Muscle of arm (tissue), 12 donors: Measurements from ENCODE around the gene FIG4. TPM values are rescaled to one million over a fixed set of nuclear protein-coding genes. Genes with fewer than 3 reads are reported as not detected.
"Not testable (repeated sequence)": the region's sequence is repeated elsewhere in the genome, so short reads cannot be mapped to it uniquely, and the experiment has no call there.

Source experiments
- DNase-seq: peaks from one replicate; pipeline ENCODE4 v3.0.0-alpha.2; 2013
- polyA plus RNA-seq, 12 donors: library from polyadenylated mRNA; unstranded; fragments of 120-200 nt; gene quantifications; one replicate each; pipeline ENCODE4 v1.2.1, GENCODE V29; 2013; ENCODE audit not compliant: insufficient read length in 12 of 12

Gene FIG4
- polyA plus RNA-seq, 12 donors, result 9.7 to 15.7 (median 12.3) TPM; not detected in 1

DNA sequence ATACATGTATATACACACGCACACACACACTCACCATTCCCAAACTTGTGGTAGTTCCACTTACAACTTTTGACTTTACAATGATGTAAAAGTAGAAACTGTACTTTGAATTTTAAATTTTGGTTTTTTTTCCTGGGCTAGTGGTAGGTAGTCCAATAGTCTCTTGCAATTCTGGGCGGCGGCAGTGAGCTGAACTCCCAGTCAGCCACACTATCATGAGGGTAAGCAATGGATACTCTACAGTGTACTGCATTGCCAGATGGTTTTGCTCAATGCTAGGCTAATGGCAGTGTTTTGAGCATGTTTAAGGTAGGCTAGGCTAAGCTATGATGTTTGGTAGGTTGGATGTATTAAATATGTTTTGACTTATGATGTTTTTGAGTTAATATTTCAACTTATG lies 150.8 kb downstream of the FIG4 start:
- no peak for DNase-seq

DNA sequence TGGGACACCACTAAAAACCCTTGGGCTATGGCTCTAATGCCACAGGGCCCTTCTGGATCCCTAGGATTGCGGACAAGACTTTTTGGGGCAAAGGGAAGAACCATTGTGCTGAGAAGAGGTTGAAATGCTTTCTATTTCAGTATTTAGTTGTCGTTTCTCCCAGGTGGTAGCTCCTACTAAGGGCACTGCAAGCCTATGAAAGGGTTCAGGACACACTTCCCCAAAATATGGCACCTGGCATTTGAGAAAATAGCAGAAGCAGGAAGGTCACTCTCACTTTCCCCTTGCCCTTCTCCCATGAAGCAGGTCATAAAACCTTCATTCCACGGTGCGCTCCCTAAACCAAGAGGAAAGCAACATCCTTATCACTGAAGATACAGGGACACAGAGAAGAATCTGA lies 161.6 kb downstream of the FIG4 start:
- no peak for DNase-seq

DNA sequence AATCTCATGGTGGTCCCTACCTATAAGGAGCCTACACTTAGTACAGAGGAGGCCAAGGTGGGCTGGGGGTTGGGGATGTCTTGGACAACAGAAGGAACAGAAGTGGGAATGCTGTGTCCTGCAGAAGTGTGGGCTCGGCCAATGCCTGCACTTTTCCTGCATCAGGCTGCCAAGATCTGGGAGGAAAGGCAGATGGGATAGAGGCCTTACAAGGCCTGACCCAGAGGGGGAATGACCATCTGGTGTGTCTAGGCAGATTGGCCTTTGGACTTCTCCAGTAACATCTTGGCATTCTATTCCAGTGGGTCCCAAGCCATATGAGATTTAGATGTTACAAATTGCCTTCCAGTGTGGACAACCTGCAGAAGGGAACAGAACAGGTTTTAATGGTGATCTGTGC lies 162.3 kb downstream of the FIG4 start:
- no peak for DNase-seq

DNA sequence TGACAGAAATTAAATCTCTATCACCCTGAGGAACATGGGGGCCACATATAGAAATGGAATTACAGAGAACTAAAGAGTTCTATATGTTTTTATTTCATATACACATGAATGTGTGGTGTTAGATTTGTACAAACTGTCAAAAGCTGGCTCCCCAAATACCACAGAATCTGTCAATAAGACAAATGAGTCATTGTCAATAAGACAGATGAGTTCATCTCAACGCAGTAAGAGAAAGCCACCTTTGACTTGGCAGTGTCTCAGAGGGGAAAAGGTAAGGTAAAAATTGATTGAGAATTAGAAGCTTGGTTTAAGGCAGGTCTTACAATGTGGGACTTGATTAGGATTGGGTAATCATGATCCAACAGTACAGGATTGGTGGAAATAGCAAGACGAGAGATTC lies 162.9 kb downstream of the FIG4 start:
- no peak for DNase-seq

DNA sequence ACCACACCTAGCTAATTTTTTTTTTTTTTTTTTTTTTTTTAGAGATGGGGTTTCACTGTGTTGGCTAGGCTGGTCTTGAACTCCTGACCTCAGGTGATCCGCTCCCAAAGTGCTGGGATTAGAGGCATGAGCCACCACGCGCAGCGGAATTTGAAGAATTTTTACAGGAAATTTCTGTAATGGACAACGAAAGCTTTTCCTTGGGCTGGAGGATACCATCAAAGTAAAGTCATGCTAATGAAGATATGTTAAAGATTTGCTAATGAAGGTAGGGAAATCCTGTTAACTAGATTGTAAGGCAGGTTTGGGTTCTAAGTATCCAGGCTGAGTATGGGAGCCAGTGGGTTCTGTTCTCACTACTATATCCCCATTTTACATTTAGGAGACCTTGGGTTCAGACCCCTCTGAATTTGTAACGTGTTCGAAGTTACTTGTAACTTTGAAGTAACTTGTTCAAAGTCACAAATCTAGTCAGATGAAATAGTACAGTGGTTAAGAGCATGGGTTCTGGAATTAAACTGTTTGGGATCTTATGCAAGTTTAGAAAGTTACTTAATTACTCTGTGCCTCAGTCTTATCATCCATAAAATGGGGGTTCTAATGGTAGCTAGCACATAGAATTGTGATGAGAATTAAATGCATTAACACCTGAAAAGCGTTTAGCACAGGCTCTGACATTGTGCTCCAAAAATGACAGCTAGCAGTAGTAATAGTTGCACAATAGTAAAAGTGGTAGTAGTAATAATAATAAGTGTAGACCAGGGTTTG lies 163.6 kb downstream of the FIG4 start:
- no peak for DNase-seq

DNA sequence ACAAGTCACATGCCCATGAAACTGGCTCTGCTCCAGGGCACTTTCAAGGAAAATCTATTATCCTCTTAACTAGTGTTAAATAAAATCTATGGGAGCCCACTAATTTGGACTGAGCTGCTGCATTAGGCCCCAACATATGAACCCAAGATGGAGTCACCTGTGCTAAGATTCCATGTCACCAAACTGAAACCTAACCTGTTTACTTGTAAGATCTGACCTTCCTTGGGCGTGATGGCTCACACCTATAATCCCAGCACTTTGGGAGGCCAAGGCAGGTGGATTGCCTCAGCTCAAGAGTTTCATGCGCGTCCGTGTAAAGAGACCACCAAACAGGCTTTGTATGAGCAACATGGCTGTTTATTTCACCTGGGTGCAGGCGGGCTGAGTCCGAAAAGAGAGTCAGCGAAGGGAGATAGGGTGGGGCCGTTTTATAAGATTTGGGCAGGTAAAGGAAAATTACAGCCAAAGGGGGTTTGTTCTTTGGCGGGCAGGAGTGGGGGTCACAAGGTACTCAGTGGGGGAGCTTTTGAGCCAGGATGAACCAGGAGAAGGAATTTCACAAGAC lies 164.5 kb downstream of the FIG4 start:
- DNase-seq, result not testable (repeated sequence)

DNA sequence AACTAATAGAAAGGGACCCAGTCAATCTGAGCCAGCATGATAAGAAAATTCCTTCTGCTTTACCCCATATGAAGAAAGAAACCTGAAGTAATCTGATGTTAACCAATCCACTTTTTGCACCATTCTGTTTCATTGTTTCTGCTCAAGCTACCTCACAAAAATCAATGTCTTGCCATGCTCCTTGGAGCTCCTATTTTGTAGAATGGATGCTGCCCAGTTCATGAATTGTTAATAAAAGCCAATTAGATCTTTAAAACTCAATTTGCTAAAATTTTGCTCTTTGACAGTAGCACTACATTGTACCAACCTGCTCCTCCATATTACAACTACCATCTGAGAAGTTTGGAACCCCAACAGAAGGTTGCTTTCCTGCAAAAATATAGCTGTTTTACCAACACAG lies 170.8 kb downstream of the FIG4 start:
- no peak for DNase-seq

DNA sequence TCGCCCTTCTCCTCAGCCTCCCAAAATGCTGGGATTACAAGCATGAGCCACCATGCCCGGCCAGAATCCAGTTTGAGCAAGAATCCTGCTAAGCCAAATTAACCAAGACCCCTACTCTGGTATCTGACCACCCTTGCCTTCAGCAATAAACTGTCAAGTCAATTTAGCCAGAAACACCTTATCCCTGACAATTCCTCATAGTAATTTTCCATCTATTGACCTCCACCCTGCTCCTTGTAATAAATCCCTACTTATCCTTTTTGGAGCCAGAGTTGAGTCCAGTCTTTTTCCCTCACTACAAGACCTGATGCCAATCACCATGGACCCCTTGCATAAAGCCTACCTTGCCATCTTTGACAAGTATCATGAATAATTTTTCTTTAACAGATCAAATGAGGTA lies 173.0 kb downstream of the FIG4 start:
- DNase-seq, result no peak

DNA sequence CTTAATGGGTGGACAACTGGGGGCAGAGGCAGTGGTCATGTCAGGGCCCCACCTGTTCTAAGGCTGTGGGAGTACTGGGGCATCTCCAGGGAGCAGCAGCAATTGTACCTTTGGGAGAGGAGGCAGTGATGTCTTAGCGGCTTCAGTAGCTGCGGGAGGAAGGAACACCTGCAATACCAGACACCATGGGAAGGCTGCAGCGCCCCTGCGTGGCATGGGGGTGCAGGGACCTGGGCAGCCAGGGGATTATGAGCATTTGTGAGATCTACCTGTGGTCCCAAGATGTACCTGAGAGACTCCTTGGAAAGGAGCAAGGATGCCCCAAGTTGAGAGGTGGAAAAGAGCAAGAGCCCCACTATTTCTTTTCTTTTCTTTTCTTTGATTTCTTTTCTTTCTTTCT lies 174.9 kb downstream of the FIG4 start:
- no peak for DNase-seq

DNA sequence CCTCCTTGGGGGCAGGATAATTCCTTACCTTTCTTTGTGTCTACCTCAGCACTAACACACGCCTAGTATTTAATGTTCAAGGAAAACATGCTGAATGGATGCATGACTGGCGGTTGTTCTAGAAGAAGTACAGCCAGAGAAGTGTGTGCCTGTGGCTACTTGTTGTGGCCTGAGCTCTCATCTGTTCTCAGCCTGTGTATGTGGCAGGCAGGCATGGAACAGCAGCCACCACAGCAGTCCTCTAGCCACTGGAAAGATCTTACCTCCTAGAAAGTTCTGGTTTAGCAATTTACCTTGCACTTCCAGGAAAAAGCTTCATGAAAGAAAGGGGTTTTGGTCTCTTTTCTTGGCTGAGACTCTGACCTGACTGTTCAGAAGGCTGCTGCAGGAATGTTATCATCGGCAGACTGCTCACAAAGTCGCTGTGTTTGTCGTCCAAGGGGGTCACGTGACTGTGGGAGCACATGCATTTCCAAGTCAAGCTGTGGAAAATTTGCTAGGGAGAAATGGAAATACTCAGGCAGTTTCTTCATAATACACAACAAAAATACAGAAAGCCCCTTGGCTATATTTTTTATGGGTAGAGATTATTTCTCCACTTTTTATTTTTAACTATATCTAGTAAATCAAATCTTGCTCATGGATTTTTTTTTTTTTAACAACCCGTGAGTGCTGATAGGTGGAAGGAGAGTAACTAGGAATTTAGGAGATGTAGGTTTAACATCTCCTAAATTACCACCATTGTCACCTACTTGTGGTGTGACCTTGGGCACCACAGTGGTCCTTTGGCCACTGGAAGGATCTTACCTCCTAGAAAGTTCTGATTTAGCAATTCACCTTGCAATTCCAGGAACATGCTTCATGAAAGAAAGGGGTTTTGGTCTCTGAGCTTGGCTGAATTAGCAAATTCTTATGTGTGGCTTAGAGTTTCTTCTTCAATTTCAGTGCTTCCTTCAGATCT lies 176.2 kb downstream of the FIG4 start:
- peak; percentile 83 for DNase-seq

DNA sequence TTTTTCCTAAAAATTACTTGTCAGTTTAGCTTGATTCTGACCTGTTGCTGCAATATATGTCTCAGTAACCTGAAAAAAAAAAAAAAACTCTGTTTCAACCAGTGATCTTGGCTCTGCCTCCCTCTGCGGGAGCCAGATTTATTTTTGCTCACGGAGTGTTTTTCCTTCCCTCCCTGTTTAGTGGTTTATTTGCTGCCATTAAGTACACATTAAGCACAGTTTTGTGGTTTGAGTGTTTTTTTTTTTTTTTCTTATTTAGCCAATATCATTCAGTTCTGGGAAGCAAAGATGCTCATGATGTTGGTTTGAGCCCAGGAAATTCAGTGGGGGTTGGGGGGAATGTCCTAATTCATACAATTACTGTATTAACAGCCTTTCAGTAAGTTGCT lies 176.9 kb downstream of the FIG4 start:
- peak; percentile 62 for DNase-seq

DNA sequence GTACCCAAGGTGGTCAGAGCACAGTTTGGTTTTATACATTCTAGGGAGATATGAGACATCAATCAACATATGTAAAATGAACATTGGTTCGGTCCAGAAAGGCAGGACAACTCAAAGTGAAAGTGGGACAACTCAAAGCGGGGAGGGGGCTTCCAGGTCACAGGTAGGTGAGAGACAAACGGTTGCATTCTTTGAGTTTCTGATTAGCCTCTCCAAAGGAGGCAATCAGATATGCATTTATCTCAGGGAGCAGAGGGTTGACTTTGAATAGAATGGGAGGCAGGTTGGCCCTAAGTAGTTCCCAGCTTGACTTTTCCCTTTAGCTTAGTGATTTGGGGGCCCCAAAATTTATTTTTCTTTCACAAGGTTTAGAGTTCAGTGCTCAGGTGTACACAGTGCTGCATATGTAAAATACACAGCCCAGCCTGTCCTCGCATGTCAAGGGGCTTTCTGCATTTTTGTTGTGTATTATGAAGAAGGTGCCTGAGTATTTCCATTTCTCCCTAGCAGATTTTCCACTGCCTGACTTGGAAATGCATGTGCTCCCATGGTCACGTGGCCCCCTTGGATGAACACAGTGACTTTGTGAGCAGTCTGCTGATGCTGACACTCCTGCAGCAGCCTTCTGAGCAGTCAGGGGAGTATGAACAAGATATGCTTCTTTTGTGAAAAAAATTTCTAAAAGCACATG lies 178.4 kb downstream of the FIG4 start:
- peak; percentile 79 for DNase-seq

DNA sequence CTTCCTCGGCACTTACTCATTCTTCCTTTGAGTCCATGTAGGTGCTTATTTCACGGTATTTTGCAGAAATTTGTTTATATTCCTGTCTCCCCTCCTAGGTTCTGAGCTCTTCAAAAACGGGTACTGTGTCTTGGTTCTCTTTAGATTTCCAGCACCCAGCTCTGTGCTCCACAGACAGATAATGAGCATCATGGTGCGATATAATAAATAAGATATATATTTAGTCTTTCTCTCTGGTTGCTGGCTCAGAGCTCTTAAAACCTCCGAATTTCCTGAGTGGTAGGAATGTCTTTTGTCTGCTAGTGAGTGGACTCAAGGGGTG lies 179.0 kb downstream of the FIG4 start:
- DNase-seq, result no peak

DNA sequence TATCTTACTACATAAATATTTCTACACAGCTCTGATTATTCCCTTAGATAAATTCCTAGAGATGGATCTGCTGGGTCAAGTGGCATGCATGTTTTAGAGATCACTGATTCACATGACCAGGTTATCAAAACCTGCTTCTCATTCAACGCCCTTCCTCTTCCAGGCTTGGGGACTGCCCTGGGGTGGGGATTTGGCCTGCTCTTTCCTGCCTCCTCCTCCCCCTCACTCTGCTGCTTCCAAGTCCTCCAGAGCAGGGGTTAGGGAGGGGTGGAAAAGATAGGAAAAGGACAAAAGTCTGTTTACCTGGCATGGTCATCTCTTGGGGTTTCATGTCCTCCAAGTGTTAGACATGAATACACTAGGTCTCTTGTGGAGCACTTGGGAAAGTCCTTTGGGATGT lies 181.5 kb downstream of the FIG4 start:
- DNase-seq, result no peak

DNA sequence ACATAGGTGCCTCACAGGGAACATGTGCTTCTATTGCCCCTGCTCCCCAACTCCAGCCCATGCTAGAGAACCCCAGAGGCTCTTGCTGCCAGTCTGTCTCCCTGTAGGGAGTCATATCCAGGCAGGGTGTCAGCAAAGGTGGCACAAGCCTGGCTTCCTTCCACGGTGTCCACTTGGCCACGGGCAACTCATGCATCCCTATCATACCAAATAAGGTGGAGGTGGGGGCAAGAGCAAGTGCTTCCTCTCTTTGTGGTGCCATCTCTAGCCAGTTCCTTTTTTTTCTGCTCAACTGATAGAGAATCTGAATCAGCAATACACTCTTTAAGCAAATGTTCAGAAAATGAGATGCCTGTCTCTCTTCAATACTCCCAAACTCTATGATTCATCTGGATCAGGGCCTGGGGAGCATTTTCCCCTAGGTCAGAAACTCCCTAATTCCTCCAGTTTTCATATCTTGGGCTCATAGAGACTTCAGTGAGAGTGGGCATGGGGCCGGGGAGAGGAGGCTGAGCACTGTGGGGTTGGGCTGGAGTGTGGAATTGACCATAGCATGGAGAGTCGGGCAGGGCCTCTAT lies 182.0 kb downstream of the FIG4 start:
- DNase-seq, result no peak

DNA sequence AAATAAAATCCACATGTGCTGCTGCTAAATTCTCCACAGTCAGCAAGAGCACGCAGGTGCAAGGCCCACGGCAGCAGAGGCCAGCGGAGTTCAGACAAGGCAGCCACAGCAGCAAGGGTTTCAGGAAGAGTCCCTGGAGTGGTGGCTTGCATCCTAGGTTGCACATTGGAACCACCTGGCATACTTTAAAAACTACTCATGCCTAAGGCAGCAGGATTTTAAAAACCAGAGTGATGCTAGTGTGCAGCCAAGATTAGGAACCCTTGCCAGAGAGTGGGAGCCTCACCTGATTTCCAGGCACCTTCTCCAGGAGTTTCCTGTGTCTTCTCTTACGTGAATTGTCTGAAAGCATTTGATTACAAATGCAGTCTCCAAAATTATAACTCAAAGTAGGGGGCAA lies 183.0 kb downstream of the FIG4 start:
- no peak for DNase-seq

DNA sequence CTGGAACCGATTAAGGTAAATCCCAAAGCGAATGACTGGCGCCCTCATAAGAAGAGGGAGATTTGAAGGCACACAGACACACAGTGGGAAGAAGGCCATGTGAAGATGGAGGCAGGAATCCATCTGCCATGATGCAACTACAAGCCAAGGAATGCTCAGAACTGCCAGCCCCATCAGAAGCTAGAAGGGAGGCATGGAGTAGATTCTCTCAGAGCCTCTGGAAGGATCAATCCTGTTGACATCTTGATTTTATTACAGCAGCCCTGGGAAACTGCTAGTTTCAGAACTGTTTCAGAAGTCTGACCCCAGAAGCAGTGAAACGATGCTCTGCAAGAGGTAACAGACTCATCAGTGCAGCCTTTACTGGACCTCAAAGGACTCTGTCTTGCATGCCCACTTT lies 183.5 kb downstream of the FIG4 start:
- DNase-seq, result no peak
